LNCAP (cell line): ENCODE data around the gene TIAM2.

Source experiments
- TF ChIP-seq, protein P1 (sequence below): fragments of 450-650 bp; IDR thresholded peaks from 2 replicates; pipeline ENCODE4 v1.5.1; 2017; ENCODE audit warnings: mild to moderate bottlenecking

The TIAM2 gene

DNA sequence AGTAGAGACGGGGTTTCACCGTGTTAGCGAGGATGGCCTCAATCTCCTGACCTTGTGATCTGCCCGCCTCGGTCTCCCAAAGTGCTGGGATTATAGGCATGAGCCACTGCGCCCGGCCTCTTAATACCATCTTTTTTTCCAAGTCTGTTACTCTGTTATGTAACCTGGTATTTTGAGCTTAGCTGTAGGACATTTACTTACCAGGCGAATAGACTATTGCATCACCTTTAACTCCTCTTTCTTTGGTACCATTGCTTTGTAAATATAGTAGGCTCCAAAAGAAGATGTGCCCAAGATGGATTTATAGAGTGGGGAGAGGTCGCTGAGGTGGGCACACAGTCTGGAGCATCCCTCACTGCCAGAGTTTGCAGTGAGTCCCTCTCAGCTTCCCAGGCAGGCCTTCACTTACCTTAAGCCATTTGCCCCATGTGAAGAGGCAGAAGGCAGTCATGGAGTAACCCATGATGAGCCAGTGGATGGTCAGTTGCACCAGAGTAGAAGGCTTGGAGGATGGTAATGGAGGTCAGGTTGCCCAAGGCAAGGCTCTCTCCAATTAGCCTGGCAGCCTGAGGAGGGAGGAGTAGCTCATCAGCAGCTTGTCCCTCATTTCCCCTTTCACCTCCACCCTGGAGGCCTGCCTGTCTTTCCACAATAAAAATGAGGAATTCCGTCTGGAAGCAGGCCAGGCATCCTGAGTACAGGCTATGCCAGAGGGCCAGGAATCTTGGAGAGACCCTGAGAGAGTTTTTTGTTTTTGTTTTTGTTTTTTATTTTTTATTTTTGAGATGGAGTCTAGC, 9.7 kb downstream of the TIAM2 start:
- TF ChIP-seq, protein P1, sequence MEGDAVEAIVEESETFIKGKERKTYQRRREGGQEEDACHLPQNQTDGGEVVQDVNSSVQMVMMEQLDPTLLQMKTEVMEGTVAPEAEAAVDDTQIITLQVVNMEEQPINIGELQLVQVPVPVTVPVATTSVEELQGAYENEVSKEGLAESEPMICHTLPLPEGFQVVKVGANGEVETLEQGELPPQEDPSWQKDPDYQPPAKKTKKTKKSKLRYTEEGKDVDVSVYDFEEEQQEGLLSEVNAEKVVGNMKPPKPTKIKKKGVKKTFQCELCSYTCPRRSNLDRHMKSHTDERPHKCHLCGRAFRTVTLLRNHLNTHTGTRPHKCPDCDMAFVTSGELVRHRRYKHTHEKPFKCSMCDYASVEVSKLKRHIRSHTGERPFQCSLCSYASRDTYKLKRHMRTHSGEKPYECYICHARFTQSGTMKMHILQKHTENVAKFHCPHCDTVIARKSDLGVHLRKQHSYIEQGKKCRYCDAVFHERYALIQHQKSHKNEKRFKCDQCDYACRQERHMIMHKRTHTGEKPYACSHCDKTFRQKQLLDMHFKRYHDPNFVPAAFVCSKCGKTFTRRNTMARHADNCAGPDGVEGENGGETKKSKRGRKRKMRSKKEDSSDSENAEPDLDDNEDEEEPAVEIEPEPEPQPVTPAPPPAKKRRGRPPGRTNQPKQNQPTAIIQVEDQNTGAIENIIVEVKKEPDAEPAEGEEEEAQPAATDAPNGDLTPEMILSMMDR = no peak

DNA sequence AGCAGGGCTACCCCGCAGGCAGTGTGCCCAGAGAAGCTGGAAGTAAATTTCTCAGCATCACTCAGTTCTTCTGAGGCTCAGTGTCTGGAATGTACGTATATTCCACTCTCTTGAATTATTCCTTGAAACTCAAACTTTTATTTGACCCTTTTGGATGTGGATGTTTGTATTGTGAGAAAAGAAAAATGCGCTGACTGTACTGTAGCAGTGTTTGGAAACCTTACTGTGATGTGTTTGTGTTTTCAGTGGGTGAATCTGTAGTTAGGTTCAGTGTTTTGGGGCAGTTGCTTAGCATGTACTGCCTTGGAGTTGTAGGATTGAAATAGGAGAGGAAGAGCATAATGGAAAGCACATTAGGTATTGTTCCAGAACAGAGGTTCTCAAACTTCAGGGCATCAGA, 13.5 kb downstream of the TIAM2 start:
- TF ChIP-seq, protein P1 = no peak

DNA sequence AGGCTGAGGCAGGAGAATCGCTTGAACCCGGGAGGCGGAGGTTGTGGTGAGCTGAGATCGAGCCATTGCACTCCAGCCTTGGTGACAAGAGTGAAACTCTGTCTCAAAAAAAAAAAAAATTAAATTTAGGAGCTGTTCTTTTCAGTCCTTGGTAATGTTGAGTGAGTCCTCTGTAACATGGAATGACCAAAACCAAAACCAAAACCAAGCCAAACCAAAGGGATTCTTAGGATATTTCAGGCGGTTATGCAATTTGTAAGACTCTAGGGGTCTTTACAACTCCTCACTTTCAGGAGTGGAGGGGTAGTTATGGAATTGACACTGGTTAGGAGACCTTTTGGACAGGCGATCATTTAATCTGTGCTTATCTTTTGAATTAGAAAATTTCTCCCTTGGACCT, 15.8 kb downstream of the TIAM2 start:
- TF ChIP-seq, protein P1 = no peak

DNA sequence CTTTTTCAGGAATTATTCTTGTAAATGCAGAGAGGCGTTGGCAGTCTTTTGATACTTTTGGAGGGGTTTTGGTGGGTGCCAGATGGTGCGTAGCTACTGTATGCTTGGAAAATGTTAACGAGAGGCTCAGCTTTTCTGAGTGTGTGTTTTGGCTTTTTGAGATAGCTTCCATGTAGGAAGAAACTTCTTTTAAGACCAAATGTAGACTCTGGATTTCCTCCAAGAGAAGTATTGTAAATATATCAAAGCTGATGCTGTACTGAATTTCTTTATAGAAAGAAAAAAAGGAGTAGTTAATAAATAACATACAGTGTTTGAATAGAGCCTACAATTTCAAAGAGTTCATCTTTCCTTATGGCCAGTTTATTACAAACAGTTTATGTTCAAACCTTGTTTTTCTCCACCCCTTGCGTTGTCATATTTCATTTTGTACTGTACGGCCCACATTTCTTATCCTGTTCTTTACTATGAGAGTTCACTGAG, 16.7 kb downstream of the TIAM2 start:
- TF ChIP-seq, protein P1 = no peak

DNA sequence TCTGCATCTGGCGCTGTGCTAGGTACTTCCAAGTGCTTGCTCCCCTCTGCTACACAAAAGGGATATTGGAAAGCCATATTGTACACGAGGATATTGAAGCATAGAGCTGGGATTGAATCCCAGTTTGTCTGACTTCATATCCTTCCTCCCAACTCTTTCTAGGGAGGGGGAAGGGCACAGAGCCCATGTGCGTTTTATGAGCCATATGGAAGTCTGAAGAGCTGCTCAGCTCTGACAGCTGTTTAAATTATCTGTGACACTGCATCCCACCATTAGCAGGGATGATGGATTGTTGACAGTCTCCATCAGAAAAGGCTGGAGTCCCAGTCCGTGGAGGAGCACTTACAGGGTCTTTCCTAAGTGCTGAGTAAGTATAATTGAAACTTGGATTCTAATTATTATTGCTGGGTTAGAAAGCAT, 18.4 kb downstream of the TIAM2 start:
- TF ChIP-seq, protein P1 = no peak

DNA sequence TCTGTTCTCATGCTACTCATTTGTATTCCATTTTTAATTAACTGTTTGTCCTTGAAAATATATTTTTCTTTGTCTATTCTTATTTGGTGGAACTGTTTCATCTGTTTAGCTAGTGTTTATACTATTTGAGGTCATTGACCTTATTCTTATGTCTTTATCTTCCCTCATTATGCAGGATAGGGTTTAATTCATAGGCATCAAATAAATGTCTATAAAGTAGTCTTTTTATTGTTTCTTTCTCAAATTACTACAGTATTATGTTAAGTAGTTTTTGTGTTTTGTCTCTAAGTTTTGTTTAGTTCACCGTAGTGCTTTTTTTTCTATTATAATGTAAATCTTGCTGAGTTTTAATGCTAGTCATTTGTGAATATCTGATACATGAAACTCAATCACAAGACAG, 19.0 kb downstream of the TIAM2 start:
- TF ChIP-seq, protein P1 = no peak

DNA sequence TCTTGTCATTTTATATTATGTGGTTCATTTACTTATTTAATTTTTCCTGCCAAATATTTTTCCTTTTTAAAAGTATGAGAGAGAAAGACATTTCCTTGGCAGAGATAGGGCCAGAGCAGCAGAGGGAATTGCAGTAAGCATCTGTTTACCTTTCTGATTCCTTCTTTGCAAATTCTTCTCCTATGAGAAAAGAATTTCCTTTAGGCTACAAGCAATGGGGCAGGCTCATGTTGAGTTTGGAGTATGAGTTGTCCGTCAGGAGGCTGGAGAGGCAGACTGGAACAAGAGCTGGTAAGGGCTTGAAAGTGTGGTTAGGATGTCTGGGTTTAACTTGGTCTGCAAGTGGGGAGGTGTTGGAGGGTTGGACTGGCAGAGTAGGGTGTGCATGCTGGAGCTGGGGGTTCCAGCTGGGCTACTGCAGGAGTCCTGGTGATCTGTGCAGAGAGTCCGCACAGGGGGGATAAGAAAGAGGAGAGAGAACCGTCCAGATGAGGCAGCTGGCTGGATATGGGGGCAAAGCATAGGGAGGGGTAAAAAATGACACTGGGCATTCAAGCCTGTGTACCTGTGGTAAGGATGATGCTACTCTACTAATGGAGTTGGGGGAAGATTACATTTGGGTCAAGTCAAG, 19.7 kb downstream of the TIAM2 start:
- TF ChIP-seq, protein P1 = no peak
